Keratinocyte (primary cell): ENCODE data around the gene STARD10. TPM values are rescaled to one million over a fixed set of nuclear protein-coding genes. Genes with fewer than 3 reads are reported as not detected.

ENCODE experiments used
- DNase-seq: peaks from one replicate; pipeline ENCODE4 v3.0.0-alpha.2; 2011; ENCODE audit warnings: low read depth, missing footprints, low spot score
- FAIRE-seq: peaks from 2 replicates; lab custom pipeline; 2011; peaks lifted over from hg19 to GRCh38; lab: Jason Lieb, UNC
- H2AFZ ChIP-seq: 2 replicates; pipeline ENCODE4 v1.6.0; 2012; ENCODE audit warnings: low read length, control low read depth, inconsistent platforms; ENCODE audit not compliant: control insufficient read depth
- H3K27ac ChIP-seq: 2 replicates; pipeline ENCODE4 v1.5.1; 2011; ENCODE audit warnings: low read length; ENCODE audit not compliant: control insufficient read depth, insufficient read depth
- H3K27me3 ChIP-seq: 3 replicates; pipeline ENCODE4 v1.6.0; 2011; ENCODE audit warnings: low read length; ENCODE audit not compliant: control insufficient read depth, insufficient read depth; ENCODE audit errors: extremely low read depth
- H3K36me3 ChIP-seq, 2 experiments: 2 replicates in 1 of 2; 3 replicates in 1 of 2; pipeline ENCODE4 v1.5.1; 2011; ENCODE audit warnings: low read length in 2 of 2, mild to moderate bottlenecking in 1 of 2; ENCODE audit not compliant: control insufficient read depth in 2 of 2, insufficient read depth in 2 of 2; ENCODE audit errors: extremely low read depth in 1 of 2
- H3K4me1 ChIP-seq: 3 replicates; pipeline ENCODE4 v1.5.1; 2011; ENCODE audit warnings: low read length; ENCODE audit not compliant: control insufficient read depth, insufficient read depth; ENCODE audit errors: extremely low read depth
- H3K4me2 ChIP-seq: 3 replicates; pipeline ENCODE4 v1.6.0; 2011; ENCODE audit warnings: low read depth, low read length; ENCODE audit not compliant: control insufficient read depth, insufficient read depth; ENCODE audit errors: extremely low read depth
- H3K4me3 ChIP-seq, 3 experiments: fragments of 200-600 bp in 1 of 3; sonication (generic) in 1 of 3; 2 replicates in 2 of 3; 3 replicates in 1 of 3; pipeline ENCODE4 v1.5.1; 2011 to 2016; ENCODE audit warnings: low read length in 3 of 3, mild to moderate bottlenecking in 3 of 3, control low read depth in 2 of 3, inconsistent platforms in 1 of 3, low read depth in 1 of 3, mixed read lengths in 1 of 3, mixed run types in 1 of 3, moderate library complexity in 1 of 3; ENCODE audit not compliant: control insufficient read depth in 2 of 3, insufficient read depth in 2 of 3; ENCODE audit errors: extremely low read depth in 1 of 3
- H3K79me2 ChIP-seq: 2 replicates; pipeline ENCODE4 v1.6.0; 2012; ENCODE audit warnings: low read length; ENCODE audit not compliant: control insufficient read depth, insufficient read depth
- H3K9ac ChIP-seq: 3 replicates; pipeline ENCODE4 v1.6.0; 2011; ENCODE audit warnings: low read length; ENCODE audit not compliant: control insufficient read depth, insufficient read depth; ENCODE audit errors: extremely low read depth
- H3K9me1 ChIP-seq: 3 replicates; pipeline ENCODE4 v1.6.0; 2011; ENCODE audit warnings: low read length; ENCODE audit not compliant: control insufficient read depth, insufficient read depth; ENCODE audit errors: extremely low read depth
- H3K9me3 ChIP-seq: 2 replicates; pipeline ENCODE4 v1.5.1; 2012; ENCODE audit warnings: low read depth, low read length; ENCODE audit not compliant: control insufficient read depth
- H4K20me1 ChIP-seq: 3 replicates; pipeline ENCODE4 v1.6.0; 2011; ENCODE audit warnings: low read length; ENCODE audit not compliant: control insufficient read depth, insufficient read depth; ENCODE audit errors: extremely low read depth
- CTCF ChIP-seq, 3 experiments: IDR thresholded peaks in 1 of 3; conservative IDR thresholded peaks in 1 of 3; optimal IDR thresholded peaks in 1 of 3; 2 replicates in 2 of 3; 3 replicates in 1 of 3; pipeline versions ENCODE3 to v1.5.1; 2011; ENCODE audit warnings: low read length in 3 of 3, mild to moderate bottlenecking in 3 of 3, moderate library complexity in 2 of 3, control low read depth in 1 of 3, inconsistent platforms in 1 of 3; ENCODE audit not compliant: insufficient read depth in 2 of 3; ENCODE audit errors: extremely low read depth in 1 of 3
- EZH2 ChIP-seq: IDR thresholded peaks from one replicate; pipeline ENCODE4 v1.6.1; 2012; ENCODE audit warnings: inconsistent platforms, mild to moderate bottlenecking, low read length, moderate library complexity
- dilution Hi-C: fragments of 300-500 bp; cut with MboI; formaldehyde crosslinking; loops from one replicate; pipeline ENCODE4 v1.7.0; 2020; ENCODE audit warnings: low sequenced_read_pairs; ENCODE audit not compliant: extremely low pct_ligation_motif_present
- polyA plus RNA-seq, 5 experiments: library from polyadenylated mRNA; depleted of rRNA in 3 of 5; stranded (reverse) in 3 of 5; stranded (forward) in 1 of 5; unstranded in 1 of 5; fragments of >200 nt; gene quantifications; 1 replicate in 1 of 5; 2 replicates in 3 of 5; 3 replicates in 1 of 5; pipeline versions ENCODE4 v1.2.1 to v1.2.3, GENCODE V29; 2011 to 2012; ENCODE audit warnings: missing spikeins in 2 of 5, low read depth in 1 of 5, low replicate concordance in 1 of 5

The STARD10 gene
- polyA plus RNA-seq, 1 donor (not counting 4 experiments of a cell fraction or from before 2014, with no cell fraction given): 67.0 TPM

- Histone ChIP-seq H3K27me3 (no peaks in the 10 kb centered on the region), H3K9ac (no peak overlapping the region), H4K20me1 (no peaks in the 10 kb centered on the region), H3K36me3 (peaks cover 3 to 5% of the 10 kb centered on the region in 2 experiments), H3K4me3 (no peak overlapping the region), H3K4me1 (peaks cover 8% of the 10 kb centered on the region), H3K9me1 (peaks cover 3% of the 10 kb centered on the region), H3K9me3 (no peaks in the 10 kb centered on the region), H3K27ac (no peak overlapping the region), H2AFZ (no peak overlapping the region), H3K79me2 (peaks cover 7% of the 10 kb centered on the region), H3K4me2 (no peak overlapping the region)
- DNase-seq (no peak), FAIRE-seq (no peak)
- dilution Hi-C loops: no loop called here
- TF ChIP-seq EZH2 (no peak), CTCF (optimal IDR thresholded peaks at IDR 0.05 in 1 of 3, IDR thresholded peaks at IDR 0.05 in 1 of 3, conservative IDR thresholded peaks at IDR 0.05 in 1 of 3; ENCODE audit: extremely low read depth in 1 of 3, insufficient read depth in 2 of 3, low read length in 3 of 3) (no peak)
These were observed 63.1 kb downstream of the STARD10 start for GRCh38 chr11:72730737-72731136.

GRCh38 chr11:72730243-72730642, 63.6 kb downstream of the STARD10 start:
- no peak for FAIRE-seq
- peaks cover 3 to 5% of the 10 kb centered on the region in 2 experiments for H3K36me3 ChIP-seq
- TF ChIP-seq EZH2: no peak
- TF ChIP-seq CTCF (optimal IDR thresholded peaks at IDR 0.05 in 1 of 3, IDR thresholded peaks at IDR 0.05 in 1 of 3, conservative IDR thresholded peaks at IDR 0.05 in 1 of 3; ENCODE audit: extremely low read depth in 1 of 3, insufficient read depth in 2 of 3, low read length in 3 of 3): no peak
- no peaks in the 10 kb centered on the region for H3K27me3 ChIP-seq
- DNase-seq: no peak
- peaks cover 4% of the 10 kb centered on the region for H3K4me1 ChIP-seq
- H3K79me2 ChIP-seq: peaks cover 5% of the 10 kb centered on the region
- H3K9me3 ChIP-seq: no peaks in the 10 kb centered on the region
- H3K27ac ChIP-seq: no peak overlapping the region
- H3K4me3 ChIP-seq: no peak overlapping the region
- H3K9ac ChIP-seq: no peak overlapping the region
- no peak overlapping the region for H2AFZ ChIP-seq
- no peak overlapping the region for H3K4me2 ChIP-seq
- no peaks in the 10 kb centered on the region for H3K9me1 ChIP-seq
- dilution Hi-C loops: no loop called here
- H4K20me1 ChIP-seq: no peaks in the 10 kb centered on the region
